Measurements from ENCODE around the gene PCGF2. TPM values are rescaled to one million over a fixed set of nuclear protein-coding genes. Genes with fewer than 3 reads are reported as not detected.

The PCGF2 gene
- polyA plus RNA-seq, 1 donor from 2014 or later, result 11.7 TPM

DNA sequence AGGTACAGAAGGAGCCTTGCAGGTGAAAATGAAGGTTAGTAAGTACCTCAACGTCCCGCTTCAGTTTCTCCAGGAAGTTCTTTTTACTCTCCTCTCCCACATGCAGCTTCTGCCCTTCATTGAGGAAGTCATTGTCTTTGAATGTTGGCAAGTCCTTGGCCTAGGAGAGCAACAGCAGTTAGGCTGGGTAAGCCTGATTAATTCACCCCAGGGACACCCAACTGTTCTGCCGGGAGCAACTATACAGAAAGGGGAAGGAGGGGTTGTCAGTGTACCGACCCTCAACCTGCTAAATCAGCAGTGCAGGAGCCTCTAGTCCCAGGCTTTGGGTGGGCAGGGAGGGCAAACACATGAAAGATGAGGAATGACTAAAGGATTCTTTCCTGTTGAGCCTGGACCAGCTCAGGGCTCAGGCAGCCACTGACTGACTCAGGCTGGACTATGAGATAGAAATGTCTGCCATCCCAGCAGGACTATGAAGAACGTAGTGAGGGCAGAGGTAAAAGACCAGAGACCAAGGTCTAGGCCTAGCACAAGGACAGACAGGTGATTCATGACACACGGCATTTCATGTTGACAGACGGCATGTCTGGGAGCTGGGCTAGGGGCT, 29.6 kb upstream of the PCGF2 start:
- H4K20me1 ChIP-seq (ENCODE audit: insufficient read depth), result no peaks in the 10 kb centered on the region
- TF ChIP-seq, protein P1, sequence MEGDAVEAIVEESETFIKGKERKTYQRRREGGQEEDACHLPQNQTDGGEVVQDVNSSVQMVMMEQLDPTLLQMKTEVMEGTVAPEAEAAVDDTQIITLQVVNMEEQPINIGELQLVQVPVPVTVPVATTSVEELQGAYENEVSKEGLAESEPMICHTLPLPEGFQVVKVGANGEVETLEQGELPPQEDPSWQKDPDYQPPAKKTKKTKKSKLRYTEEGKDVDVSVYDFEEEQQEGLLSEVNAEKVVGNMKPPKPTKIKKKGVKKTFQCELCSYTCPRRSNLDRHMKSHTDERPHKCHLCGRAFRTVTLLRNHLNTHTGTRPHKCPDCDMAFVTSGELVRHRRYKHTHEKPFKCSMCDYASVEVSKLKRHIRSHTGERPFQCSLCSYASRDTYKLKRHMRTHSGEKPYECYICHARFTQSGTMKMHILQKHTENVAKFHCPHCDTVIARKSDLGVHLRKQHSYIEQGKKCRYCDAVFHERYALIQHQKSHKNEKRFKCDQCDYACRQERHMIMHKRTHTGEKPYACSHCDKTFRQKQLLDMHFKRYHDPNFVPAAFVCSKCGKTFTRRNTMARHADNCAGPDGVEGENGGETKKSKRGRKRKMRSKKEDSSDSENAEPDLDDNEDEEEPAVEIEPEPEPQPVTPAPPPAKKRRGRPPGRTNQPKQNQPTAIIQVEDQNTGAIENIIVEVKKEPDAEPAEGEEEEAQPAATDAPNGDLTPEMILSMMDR (IDR thresholded peaks at IDR 0.05; ENCODE audit: poor library complexity, severe bottlenecking), result no peak
- TF ChIP-seq EP300 (conservative IDR thresholded peaks at IDR 0.05; ENCODE audit: poor library complexity, severe bottlenecking), result no peak
- no peak for TF ChIP-seq MXI1 (conservative IDR thresholded peaks at IDR 0.05; ENCODE audit: poor library complexity, severe bottlenecking)
- TF ChIP-seq, protein P2, sequence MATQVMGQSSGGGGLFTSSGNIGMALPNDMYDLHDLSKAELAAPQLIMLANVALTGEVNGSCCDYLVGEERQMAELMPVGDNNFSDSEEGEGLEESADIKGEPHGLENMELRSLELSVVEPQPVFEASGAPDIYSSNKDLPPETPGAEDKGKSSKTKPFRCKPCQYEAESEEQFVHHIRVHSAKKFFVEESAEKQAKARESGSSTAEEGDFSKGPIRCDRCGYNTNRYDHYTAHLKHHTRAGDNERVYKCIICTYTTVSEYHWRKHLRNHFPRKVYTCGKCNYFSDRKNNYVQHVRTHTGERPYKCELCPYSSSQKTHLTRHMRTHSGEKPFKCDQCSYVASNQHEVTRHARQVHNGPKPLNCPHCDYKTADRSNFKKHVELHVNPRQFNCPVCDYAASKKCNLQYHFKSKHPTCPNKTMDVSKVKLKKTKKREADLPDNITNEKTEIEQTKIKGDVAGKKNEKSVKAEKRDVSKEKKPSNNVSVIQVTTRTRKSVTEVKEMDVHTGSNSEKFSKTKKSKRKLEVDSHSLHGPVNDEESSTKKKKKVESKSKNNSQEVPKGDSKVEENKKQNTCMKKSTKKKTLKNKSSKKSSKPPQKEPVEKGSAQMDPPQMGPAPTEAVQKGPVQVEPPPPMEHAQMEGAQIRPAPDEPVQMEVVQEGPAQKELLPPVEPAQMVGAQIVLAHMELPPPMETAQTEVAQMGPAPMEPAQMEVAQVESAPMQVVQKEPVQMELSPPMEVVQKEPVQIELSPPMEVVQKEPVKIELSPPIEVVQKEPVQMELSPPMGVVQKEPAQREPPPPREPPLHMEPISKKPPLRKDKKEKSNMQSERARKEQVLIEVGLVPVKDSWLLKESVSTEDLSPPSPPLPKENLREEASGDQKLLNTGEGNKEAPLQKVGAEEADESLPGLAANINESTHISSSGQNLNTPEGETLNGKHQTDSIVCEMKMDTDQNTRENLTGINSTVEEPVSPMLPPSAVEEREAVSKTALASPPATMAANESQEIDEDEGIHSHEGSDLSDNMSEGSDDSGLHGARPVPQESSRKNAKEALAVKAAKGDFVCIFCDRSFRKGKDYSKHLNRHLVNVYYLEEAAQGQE (IDR thresholded peaks at IDR 0.05; ENCODE audit: borderline replicate concordance), result no peak
- TF ChIP-seq POLR2AphosphoS5 (IDR thresholded peaks at IDR 0.05), result no peak
- TF ChIP-seq EZH2 (IDR thresholded peaks at IDR 0.05; ENCODE audit: borderline replicate concordance, insufficient read depth, low read length, poor library complexity, severe bottlenecking), result no peak
- no peak for TF ChIP-seq TAF1 (IDR thresholded peaks at IDR 0.05; ENCODE audit: low read depth)
- no peak for TF ChIP-seq SMC3 (conservative IDR thresholded peaks at IDR 0.05; ENCODE audit: poor library complexity)
- TF ChIP-seq RAD21 (conservative IDR thresholded peaks at IDR 0.05), result no peak
- no peak overlapping the region for H3K9ac ChIP-seq (ENCODE audit: low read length)
- H3K27me3 ChIP-seq (ENCODE audit: insufficient read depth, low read depth, low read length), result no peaks in the 10 kb centered on the region
- H3K79me2 ChIP-seq (replicated peaks; ENCODE audit: insufficient read depth, low read length), result no peaks in the 10 kb centered on the region
- peaks cover 13% of the 10 kb centered on the region for H3K36me3 ChIP-seq (ENCODE audit: insufficient read depth, low read length)
- no peaks in the 10 kb centered on the region for H3F3A ChIP-seq (ENCODE audit: insufficient read depth, low read length, poor library complexity, severe bottlenecking)
- no peaks in the 10 kb centered on the region for H3K9me3 ChIP-seq (ENCODE audit: low read length)
- no peak overlapping the region for H3K4me3 ChIP-seq (ENCODE audit: low read length)
- H2AFZ ChIP-seq (ENCODE audit: low read depth, low read length), result no peak overlapping the region
- H3K4me2 ChIP-seq (ENCODE audit: low read length), result no peak overlapping the region
- no peak overlapping the region for H3K27ac ChIP-seq (ENCODE audit: low read length)
- no peaks in the 10 kb centered on the region for H3K9me2 ChIP-seq (ENCODE audit: insufficient read depth, low read length)

- no peaks in the 10 kb centered on the region for H3K9me2 ChIP-seq (ENCODE audit: insufficient read depth, low read length)
- H3K36me3 ChIP-seq (ENCODE audit: insufficient read depth, low read length), result peaks cover 13% of the 10 kb centered on the region
- no peak overlapping the region for H2AFZ ChIP-seq (ENCODE audit: low read depth, low read length)
- H3K27me3 ChIP-seq (ENCODE audit: insufficient read depth, low read depth, low read length), result no peaks in the 10 kb centered on the region
- H3K4me3 ChIP-seq (ENCODE audit: low read length), result no peak overlapping the region
- H4K20me1 ChIP-seq (ENCODE audit: insufficient read depth), result no peaks in the 10 kb centered on the region
- H3F3A ChIP-seq (ENCODE audit: insufficient read depth, low read length, poor library complexity, severe bottlenecking), result no peaks in the 10 kb centered on the region
- H3K79me2 ChIP-seq (replicated peaks; ENCODE audit: insufficient read depth, low read length), result no peaks in the 10 kb centered on the region
- TF ChIP-seq SMC3 (conservative IDR thresholded peaks at IDR 0.05; ENCODE audit: poor library complexity) (no peak), POLR2AphosphoS5 (IDR thresholded peaks at IDR 0.05) (no peak), RAD21 (conservative IDR thresholded peaks at IDR 0.05) (no peak), EP300 (conservative IDR thresholded peaks at IDR 0.05; ENCODE audit: poor library complexity, severe bottlenecking) (no peak), EZH2 (IDR thresholded peaks at IDR 0.05; ENCODE audit: borderline replicate concordance, insufficient read depth, low read length, poor library complexity, severe bottlenecking) (no peak), MXI1 (conservative IDR thresholded peaks at IDR 0.05; ENCODE audit: poor library complexity, severe bottlenecking) (no peak), TAF1 (IDR thresholded peaks at IDR 0.05; ENCODE audit: low read depth) (no peak)
- TF ChIP-seq, protein P2 (IDR thresholded peaks at IDR 0.05; ENCODE audit: borderline replicate concordance), result no peak
- TF ChIP-seq, protein P1 (IDR thresholded peaks at IDR 0.05; ENCODE audit: poor library complexity, severe bottlenecking), result no peak
- no peak overlapping the region for H3K9ac ChIP-seq (ENCODE audit: low read length)
- no peak overlapping the region for H3K4me2 ChIP-seq (ENCODE audit: low read length)
- H3K27ac ChIP-seq (ENCODE audit: low read length), result no peak overlapping the region
- no peaks in the 10 kb centered on the region for H3K9me3 ChIP-seq (ENCODE audit: low read length)
These were observed 25.1 kb upstream of the PCGF2 start for GRCh38 chr17:38773258-38773657.

Measured in neural cell (in vitro differentiated cells).